ENCODE measurements around the gene BRK1.
A peak's percentile ranks its signal among the peaks of the same experiment; 100 is the strongest.
"Not testable (repeated sequence)": the region's sequence is repeated elsewhere in the genome, so short reads cannot be mapped to it uniquely, and the experiment has no call there.

Gene BRK1

GRCh38 chr3:10155658-10156057 is 40.2 kb downstream of the BRK1 start:
- TF ChIP-seq ZFP37 (tag by site-specific recombination; IDR thresholded peaks at IDR 0.05), result peak; percentile 97
- no peak for TF ChIP-seq ZNF19 (tag by site-specific recombination; IDR thresholded peaks at IDR 0.05; ENCODE audit: low read depth)
- TF ChIP-seq ZNF341 (tag by site-specific recombination; IDR thresholded peaks at IDR 0.05; ENCODE audit: low read depth), result no peak
- no peak for TF ChIP-seq ZNF596 (tag by site-specific recombination; IDR thresholded peaks at IDR 0.05)
- POLR2A ChIA-PET, result interaction anchor here (1.0 kb wide), 1 partner anchor 14 kb away, joined by 3 read pairs; the partner anchor contains the start of gene VHL

GRCh38 chr3:10157031-10157430 is 41.6 kb downstream of the BRK1 start:
- ChIA-PET POLR2A (no interaction called here), CTCF (no interaction called here)
- Histone ChIP-seq H3K4me1 (ENCODE audit: control insufficient read depth, insufficient read depth, low read length) (no peaks in the 10 kb centered on the region), H3K9me3 (ENCODE audit: control insufficient read depth, insufficient read depth, low read depth, low read length) (no peaks in the 10 kb centered on the region), H3K4me3 (ENCODE audit: low read depth, low read length) (no peak overlapping the region), H3K27ac (ENCODE audit: extremely low read depth, low read depth, low read length) (no peak overlapping the region), H3K36me3 (ENCODE audit: control insufficient read depth in 2 of 2, insufficient read depth in 1 of 2, low read length in 2 of 2) (peaks cover 20 to 25% of the 10 kb centered on the region in 2 experiments; a peak in 2 of 3 replicates)
- no peak for TF ChIP-seq ZNF175 (tag by site-specific recombination; IDR thresholded peaks at IDR 0.05)
- TF ChIP-seq, protein P1, sequence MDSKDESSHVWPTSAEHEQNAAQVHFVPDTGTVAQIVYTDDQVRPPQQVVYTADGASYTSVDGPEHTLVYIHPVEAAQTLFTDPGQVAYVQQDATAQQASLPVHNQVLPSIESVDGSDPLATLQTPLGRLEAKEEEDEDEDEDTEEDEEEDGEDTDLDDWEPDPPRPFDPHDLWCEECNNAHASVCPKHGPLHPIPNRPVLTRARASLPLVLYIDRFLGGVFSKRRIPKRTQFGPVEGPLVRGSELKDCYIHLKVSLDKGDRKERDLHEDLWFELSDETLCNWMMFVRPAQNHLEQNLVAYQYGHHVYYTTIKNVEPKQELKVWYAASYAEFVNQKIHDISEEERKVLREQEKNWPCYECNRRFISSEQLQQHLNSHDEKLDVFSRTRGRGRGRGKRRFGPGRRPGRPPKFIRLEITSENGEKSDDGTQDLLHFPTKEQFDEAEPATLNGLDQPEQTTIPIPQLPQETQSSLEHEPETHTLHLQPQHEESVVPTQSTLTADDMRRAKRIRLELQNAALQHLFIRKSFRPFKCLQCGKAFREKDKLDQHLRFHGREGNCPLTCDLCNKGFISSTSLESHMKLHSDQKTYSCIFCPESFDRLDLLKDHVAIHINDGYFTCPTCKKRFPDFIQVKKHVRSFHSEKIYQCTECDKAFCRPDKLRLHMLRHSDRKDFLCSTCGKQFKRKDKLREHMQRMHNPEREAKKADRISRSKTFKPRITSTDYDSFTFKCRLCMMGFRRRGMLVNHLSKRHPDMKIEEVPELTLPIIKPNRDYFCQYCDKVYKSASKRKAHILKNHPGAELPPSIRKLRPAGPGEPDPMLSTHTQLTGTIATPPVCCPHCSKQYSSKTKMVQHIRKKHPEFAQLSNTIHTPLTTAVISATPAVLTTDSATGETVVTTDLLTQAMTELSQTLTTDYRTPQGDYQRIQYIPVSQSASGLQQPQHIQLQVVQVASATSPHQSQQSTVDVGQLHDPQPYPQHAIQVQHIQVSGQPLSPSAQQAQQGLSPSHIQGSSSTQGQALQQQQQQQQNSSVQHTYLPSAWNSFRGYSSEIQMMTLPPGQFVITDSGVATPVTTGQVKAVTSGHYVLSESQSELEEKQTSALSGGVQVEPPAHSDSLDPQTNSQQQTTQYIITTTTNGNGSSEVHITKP (tag by site-specific recombination; IDR thresholded peaks at IDR 0.05), result peak; percentile 91

More at GRCh38 chr3:10155658-10156057, 40.2 kb downstream of the BRK1 start:
- no peak overlapping the region for H3K27ac ChIP-seq (ENCODE audit: extremely low read depth, low read depth, low read length)
- no peaks in the 10 kb centered on the region for H3K4me1 ChIP-seq (ENCODE audit: control insufficient read depth, insufficient read depth, low read length)
- H3K9me3 ChIP-seq (ENCODE audit: control insufficient read depth, insufficient read depth, low read depth, low read length), result no peaks in the 10 kb centered on the region
- no peak overlapping the region for H3K4me3 ChIP-seq (ENCODE audit: low read depth, low read length)
- CTCF ChIA-PET, result no interaction called here
- H3K36me3 ChIP-seq (ENCODE audit: control insufficient read depth in 2 of 2, insufficient read depth in 1 of 2, low read length in 2 of 2), result peaks cover 34 to 39% of the 10 kb centered on the region in 2 experiments

GRCh38 chr3:10158555-10158954 is 43.1 kb downstream of the BRK1 start:
- POLR2A ChIA-PET; CTCF ChIA-PET; H3K9me3 ChIP-seq (ENCODE audit: control insufficient read depth, insufficient read depth, low read depth, low read length); H3K27ac ChIP-seq (ENCODE audit: extremely low read depth, low read depth, low read length); H3K4me3 ChIP-seq (ENCODE audit: low read depth, low read length); H3K4me1 ChIP-seq (ENCODE audit: control insufficient read depth, insufficient read depth, low read length): not testable (repeated sequence)
- peak; percentile 43; the same call in 1 of the 2 replicates for TF ChIP-seq ZNF121 (tag by site-specific recombination; IDR thresholded peaks at IDR 0.05)
- peaks cover 5 to 10% of the 10 kb centered on the region in 2 experiments; a peak in 2 of 3 replicates for H3K36me3 ChIP-seq (ENCODE audit: control insufficient read depth in 2 of 2, insufficient read depth in 1 of 2, low read length in 2 of 2)

GRCh38 chr3:10160346-10160745 is 44.9 kb downstream of the BRK1 start:
- H3K36me3 ChIP-seq (ENCODE audit: control insufficient read depth in 2 of 2, insufficient read depth in 1 of 2, low read length in 2 of 2), result no peaks in the 10 kb centered on the region
- no peak overlapping the region for H3K4me3 ChIP-seq (ENCODE audit: low read depth, low read length)
- POLR2A ChIA-PET, result no interaction called here
- CTCF ChIA-PET, result interaction anchor here (0.6 to 1.2 kb wide), 3 partner anchors 49 to 143 kb away, joined by 3 to 6 read pairs (median 3); no protein-coding TSS in a partner anchor
- no peaks in the 10 kb centered on the region for H3K4me1 ChIP-seq (ENCODE audit: control insufficient read depth, insufficient read depth, low read length)
- H3K9me3 ChIP-seq (ENCODE audit: control insufficient read depth, insufficient read depth, low read depth, low read length), result no peaks in the 10 kb centered on the region
- no peak overlapping the region for H3K27ac ChIP-seq (ENCODE audit: extremely low read depth, low read depth, low read length)
- TF ChIP-seq, protein P2, sequence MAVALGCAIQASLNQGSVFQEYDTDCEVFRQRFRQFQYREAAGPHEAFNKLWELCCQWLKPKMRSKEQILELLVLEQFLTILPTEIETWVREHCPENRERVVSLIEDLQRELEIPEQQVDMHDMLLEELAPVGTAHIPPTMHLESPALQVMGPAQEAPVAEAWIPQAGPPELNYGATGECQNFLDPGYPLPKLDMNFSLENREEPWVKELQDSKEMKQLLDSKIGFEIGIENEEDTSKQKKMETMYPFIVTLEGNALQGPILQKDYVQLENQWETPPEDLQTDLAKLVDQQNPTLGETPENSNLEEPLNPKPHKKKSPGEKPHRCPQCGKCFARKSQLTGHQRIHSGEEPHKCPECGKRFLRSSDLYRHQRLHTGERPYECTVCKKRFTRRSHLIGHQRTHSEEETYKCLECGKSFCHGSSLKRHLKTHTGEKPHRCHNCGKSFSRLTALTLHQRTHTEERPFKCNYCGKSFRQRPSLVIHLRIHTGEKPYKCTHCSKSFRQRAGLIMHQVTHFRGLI (tag by site-specific recombination; IDR thresholded peaks at IDR 0.05), result 0 out of 2 replicates have a peak, but pooled peaks have one; percentile 6
- TF ChIP-seq ZNF629 (tag by site-specific recombination; IDR thresholded peaks at IDR 0.05), result peak; percentile 45; the same call in 1 of the 2 replicates
- 0 out of 2 replicates have a peak, but pooled peaks have one; percentile 28 for TF ChIP-seq IKZF3 (tag by site-specific recombination; IDR thresholded peaks at IDR 0.05)
- TF ChIP-seq, protein P3, sequence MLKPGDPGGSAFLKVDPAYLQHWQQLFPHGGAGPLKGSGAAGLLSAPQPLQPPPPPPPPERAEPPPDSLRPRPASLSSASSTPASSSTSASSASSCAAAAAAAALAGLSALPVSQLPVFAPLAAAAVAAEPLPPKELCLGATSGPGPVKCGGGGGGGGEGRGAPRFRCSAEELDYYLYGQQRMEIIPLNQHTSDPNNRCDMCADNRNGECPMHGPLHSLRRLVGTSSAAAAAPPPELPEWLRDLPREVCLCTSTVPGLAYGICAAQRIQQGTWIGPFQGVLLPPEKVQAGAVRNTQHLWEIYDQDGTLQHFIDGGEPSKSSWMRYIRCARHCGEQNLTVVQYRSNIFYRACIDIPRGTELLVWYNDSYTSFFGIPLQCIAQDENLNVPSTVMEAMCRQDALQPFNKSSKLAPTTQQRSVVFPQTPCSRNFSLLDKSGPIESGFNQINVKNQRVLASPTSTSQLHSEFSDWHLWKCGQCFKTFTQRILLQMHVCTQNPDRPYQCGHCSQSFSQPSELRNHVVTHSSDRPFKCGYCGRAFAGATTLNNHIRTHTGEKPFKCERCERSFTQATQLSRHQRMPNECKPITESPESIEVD (tag by site-specific recombination; IDR thresholded peaks at IDR 0.05), result peak; percentile 38
- TF ChIP-seq, protein P4, sequence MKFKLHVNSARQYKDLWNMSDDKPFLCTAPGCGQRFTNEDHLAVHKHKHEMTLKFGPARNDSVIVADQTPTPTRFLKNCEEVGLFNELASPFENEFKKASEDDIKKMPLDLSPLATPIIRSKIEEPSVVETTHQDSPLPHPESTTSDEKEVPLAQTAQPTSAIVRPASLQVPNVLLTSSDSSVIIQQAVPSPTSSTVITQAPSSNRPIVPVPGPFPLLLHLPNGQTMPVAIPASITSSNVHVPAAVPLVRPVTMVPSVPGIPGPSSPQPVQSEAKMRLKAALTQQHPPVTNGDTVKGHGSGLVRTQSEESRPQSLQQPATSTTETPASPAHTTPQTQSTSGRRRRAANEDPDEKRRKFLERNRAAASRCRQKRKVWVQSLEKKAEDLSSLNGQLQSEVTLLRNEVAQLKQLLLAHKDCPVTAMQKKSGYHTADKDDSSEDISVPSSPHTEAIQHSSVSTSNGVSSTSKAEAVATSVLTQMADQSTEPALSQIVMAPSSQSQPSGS (tag by site-specific recombination; IDR thresholded peaks at IDR 0.05; ENCODE audit: low read depth), result 0 out of 2 replicates have a peak, but pooled peaks have one; percentile 30
- TF ChIP-seq ZNF639 (tag by site-specific recombination; IDR thresholded peaks at IDR 0.05), result no peak
- TF ChIP-seq, protein P5, sequence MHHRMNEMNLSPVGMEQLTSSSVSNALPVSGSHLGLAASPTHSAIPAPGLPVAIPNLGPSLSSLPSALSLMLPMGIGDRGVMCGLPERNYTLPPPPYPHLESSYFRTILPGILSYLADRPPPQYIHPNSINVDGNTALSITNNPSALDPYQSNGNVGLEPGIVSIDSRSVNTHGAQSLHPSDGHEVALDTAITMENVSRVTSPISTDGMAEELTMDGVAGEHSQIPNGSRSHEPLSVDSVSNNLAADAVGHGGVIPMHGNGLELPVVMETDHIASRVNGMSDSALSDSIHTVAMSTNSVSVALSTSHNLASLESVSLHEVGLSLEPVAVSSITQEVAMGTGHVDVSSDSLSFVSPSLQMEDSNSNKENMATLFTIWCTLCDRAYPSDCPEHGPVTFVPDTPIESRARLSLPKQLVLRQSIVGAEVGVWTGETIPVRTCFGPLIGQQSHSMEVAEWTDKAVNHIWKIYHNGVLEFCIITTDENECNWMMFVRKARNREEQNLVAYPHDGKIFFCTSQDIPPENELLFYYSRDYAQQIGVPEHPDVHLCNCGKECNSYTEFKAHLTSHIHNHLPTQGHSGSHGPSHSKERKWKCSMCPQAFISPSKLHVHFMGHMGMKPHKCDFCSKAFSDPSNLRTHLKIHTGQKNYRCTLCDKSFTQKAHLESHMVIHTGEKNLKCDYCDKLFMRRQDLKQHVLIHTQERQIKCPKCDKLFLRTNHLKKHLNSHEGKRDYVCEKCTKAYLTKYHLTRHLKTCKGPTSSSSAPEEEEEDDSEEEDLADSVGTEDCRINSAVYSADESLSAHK (tag by site-specific recombination; IDR thresholded peaks at IDR 0.05), result peak; percentile 88

All from HEK293 (cell line).